HG02970 (cell line): Measurements from ENCODE around the gene ECD.
"Not testable (repeated sequence)": the region's sequence is repeated elsewhere in the genome, so short reads cannot be mapped to it uniquely, and the experiment has no call there.

Source experiments
- ATAC-seq: cut with Tn5 transposase; IDR thresholded peaks from one replicate; pipeline ENCODE4 v1.9.1; 2021; ENCODE audit warnings: mild to moderate bottlenecking, moderate library complexity, moderate number of reproducible peaks; ENCODE audit not compliant: unreplicated experiment, low FRiP score

Gene ECD

DNA sequence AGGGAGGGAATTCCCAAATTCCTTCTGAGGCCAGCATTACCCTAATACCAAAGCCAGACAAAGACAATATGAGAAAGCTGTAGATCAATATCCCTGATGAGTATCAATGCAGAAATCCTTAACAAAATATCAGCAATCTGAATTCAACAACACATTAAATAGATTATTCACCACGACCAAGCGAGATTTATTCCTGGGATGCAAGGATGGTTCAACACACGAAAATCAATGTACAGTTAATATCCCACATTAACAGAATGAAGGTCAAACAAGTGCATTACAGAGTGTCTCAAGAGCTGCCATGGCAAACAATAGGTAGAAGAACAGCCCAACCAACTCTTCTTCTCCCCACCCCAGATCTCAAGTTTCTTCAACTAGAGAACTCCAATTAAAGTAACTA, 6.1 kb downstream of the ECD start:
- no peak for ATAC-seq

DNA sequence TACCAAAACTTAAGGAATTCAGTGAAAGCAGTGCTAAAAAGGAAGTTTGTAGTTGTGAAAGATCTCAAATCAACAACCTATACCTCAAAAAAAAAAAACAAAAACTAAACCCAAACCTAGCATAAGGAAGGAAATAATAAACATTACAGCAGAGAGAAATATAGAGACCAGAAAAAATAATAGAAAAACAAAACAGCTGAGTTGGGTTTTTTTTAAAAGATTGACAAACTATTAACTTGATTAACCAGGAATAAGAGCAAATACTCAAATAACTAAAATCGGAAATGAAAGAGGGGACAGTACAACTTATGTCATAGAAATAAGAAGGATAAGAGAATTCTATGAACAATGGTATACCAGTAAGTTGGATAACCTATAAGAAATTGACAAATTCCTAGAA, 6.7 kb downstream of the ECD start:
- no peak for ATAC-seq

DNA sequence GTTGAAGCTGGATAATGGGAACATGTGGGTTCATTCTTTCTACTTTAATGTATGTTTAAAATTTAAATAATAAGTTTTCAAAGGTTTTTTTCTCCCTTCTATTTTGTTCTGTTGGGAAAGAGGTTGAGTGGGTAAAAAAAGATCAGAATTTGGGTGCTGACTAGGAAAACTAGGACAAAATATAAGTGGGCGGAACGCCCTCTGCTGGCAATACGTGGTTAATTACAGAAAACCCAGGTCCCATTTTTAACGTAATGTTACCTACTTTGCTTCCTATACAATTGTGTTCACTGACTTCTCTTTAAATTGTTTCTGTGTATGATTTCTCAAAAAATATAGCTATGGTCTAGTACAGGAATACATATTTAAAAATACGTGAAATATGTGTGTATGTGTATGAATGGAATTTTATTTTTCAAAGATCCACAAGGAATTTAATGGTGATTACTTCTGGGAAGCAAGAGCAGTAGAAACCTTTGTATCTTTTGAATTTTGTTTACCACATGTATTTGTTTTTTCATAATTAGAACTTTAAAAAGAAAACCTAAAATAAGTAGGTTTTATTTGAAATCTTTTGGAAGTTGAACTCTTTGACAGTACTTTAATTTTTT, 8.7 kb downstream of the ECD start:
- no peak for ATAC-seq

DNA sequence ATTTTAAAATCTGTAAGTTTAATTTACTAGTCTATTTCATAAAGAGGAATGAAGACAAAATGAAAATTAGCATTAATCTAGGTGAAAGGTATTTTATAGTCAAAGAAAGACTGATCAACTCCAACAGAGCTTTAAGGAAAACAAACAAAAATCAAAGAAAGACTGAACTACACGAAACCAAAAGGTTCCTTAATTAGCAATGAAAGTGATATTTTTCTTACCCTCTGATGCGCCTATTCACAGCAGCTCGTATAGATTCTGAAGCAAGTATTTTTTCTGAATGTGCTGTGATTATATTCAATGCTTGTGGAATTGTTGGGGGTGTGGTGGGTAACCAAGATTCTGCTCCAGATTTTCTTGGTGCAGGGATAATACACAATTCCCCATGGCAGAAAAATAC, 11.8 kb downstream of the ECD start:
- ATAC-seq: no peak

DNA sequence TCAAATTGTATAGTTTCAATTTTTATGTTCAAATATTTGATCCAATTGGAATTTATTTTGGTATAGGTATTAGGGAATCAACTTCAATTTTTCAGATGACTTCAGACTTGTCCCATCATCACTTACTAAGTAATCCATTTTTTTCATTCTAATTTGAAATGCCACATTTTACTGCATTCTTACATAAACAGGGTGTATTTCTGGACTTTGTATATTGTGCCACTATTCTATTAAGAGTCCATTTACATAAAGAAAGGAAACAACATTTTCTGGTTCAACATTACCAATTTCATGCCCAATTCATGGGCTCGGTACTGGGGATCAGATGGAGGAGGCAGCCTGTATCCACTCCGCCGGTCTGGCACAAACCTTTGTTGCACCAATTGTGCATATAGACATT, 15.8 kb downstream of the ECD start:
- no peak for ATAC-seq

DNA sequence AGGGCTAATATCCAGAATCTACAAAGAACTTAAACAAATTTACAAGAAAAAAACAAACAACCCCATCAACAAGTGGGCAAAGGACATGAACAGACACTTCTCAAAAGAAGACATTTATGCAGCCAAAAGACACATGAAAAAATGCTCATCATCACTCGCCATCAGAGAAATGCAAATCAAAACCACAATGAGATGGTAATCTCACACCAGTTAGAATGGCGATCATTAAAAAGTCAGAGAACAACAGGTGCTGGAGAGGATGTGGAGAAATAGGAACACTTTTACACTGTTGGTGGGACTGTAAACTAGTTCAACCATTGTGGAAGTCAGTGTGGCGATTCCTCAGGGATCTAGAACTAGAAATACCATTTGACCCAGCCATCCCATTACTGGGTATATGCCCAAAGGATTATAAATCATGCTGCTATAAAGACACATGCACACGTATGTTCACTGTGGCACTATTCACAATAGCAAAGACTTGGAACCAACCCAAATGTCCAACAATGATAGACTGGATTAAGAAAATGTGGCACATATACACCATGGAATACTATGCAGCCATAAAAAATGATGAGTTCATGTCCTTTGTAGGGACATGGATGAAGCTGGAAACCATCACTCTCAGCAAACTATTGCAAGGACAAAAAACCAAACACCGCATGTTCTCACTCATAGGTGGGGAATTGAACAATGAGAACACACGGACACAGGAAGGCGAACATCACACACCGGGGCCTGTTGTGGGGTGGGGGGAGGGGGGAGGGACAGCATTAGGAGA, 17.0 kb downstream of the ECD start:
- not testable (repeated sequence) for ATAC-seq

DNA sequence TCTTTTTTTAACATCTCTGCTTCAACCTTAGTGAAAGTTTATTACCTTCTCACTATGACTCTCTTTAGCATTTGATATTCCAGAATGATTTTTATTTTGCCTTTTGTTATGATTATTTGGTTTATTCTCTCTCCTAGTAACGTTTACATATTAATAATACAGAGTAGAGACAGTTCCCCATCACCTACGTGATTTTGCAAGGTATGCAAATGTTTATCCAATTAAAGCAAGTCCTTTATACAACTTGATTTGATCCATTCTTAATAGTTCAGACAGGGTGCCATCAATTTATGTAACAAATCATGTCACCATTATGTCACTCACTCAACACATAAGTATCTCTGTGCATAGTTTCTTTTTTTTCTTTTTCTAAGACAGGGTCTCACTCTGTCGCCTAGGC, 26.2 kb downstream of the ECD start:
- ATAC-seq: no peak

DNA sequence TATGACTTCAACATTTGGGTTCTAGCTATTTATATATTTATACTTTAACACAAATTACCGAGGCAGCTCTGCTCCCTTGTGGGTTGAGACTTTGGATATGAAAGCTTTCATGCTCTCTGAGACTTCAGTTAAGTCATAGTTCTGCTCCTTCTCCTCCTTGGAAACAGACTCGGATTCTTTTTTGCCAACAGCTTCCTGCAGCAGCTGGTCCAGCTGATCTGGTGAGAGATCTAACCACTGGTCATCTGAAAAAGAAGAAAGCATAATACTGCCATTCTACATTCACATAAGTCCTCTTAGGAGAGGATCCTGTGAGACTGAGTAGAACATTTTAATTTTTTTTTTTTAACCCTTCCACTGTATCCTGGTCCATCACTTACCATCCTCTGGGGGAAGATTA, 28.6 kb downstream of the ECD start:
- no peak for ATAC-seq

DNA sequence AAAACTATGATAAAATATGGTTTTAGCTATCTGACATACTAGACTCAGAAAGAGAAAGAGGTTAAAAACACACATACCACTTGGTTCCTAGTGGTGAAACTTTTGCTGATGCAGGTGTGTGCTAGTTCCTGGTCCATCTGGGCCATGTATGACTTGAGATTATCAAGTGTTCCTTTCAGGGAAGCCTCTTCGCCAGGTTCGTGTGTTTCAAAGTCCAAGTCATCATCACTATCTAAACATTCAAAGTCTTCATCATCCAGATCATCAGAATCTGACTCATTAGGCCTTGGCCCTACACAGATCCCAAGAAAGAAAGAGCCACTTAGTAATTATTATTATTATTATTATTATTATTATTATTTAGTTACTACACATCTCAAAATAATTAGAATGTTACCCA, 31.2 kb downstream of the ECD start:
- ATAC-seq: no peak

DNA sequence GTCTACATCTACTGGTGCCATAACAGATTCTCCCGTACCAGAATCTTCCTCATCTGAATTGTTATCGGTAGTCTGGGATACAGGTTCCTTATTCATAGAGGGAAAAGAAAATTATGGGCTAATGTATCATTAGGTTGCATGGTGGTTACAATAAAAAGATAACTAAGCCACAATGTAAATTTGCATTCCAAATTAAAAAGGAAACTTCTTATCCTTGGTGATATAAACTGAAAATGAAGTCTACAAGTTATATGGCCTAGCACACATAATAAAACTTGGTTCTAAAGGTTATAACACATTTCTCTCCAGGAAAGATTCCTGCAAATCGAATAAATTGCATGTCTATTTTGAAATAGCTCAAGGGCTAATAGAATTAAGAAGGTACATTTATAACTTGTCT, 33.1 kb downstream of the ECD start:
- ATAC-seq: no peak

DNA sequence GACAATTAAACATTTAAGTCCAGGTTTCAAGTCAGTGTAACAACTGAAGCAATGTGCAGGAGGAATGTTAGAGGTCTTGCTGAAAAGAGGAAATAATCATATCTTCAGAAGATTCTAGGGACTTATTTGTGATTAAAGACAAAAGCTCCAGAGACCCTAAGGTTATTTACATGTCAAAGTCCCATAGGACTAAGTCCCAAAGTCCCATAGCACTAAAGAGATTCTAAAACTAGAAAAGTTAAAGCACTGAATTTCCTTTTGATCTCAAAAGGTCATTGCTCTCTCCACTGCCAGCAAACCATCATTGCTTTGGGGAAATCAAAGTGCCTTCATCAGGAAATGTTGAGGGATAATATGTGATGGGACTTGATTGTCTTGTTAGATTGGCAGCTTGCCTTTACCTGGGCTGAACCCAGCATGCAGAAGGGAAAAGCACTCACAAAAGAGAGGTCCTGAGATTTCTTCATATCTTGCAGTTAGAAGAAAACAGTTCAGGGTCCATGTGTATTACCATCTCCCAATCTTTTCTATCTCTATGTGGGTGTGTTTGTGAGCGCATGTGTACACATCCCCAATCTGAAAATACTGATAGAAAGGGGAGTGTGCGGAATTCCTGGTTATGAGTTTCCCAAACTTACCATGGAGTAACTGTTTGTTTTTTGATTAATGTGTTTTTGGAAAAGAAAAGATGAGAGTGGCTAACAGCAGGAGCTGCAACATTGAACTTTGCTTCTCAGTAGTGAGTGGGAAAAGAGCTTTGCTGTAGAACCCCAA, 35.7 kb downstream of the ECD start:
- no peak for ATAC-seq

DNA sequence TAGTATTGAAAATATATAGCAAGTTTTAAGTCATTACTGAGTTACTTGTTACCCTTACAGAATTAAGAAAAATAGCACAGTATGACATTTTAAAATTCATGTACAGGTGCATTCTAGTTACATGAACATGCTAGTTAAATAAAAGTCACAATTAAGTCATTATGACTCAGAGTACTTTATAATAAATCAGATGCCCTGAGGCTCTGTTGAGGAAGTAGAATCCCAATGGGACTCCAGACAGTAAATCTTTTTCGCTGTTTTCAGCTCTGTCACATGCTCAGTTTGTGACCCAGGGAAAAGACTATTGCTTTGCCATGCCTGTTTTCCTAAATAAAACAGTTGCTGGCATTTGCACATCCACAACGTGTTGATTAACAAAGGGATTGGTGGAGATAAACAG, 36.5 kb downstream of the ECD start:
- no peak for ATAC-seq

DNA sequence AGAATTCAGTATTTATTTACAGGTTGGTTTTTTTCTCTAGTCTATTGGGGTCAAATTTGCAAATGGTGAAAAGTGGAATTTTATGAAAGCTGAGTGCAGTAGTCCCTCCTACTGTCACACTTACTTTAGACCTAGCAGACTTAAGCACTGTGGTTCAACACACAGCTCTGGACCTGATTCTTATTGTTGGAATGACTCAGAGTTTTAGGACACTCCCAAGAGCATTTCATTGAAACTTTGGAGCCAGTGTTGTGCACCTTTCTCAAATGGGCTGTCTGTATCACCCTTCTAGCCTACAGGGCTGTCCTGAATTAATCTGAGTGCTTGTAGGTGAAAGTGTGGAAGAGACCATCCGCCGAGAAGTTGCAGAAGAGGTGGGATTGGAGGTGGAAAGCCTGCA, 41.5 kb downstream of the ECD start:
- ATAC-seq: no peak

DNA sequence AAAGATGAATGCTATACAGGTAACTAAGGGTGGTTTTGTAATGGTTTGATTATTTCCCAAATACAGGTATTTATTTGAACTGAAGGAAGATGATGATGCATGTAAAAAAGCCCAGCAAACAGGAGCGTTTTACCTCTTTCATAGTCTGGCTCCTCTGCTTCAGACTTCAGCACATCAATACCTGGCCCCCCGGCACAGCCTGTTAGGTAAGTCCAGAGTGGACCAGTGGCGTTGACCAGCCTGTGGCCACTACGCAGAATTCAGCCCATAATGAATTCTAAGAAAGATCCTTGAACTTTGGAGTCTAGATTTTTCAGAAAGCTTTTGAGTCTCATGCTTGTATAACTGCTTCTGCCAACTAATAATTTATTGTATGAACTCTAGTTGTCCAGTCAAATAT, 47.9 kb downstream of the ECD start:
- no peak for ATAC-seq

DNA sequence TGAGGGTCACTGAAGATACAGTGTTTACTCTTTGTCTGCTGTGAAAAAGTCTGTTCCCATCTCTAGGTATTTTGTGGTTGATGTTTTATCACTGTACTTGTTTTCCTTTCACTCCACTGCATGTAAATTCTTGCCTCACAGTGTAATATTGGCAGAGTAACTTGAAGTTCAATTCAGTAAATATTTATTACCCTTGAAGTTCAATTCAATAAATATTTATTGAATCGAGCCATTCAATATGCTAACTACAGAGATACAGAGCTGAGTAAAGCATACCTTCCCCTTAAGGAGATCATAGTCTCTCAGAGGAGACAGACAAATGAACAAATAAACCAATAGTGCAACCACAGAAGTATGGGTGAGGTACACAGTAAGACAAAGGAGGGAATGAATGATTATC, 48.4 kb downstream of the ECD start:
- no peak for ATAC-seq

DNA sequence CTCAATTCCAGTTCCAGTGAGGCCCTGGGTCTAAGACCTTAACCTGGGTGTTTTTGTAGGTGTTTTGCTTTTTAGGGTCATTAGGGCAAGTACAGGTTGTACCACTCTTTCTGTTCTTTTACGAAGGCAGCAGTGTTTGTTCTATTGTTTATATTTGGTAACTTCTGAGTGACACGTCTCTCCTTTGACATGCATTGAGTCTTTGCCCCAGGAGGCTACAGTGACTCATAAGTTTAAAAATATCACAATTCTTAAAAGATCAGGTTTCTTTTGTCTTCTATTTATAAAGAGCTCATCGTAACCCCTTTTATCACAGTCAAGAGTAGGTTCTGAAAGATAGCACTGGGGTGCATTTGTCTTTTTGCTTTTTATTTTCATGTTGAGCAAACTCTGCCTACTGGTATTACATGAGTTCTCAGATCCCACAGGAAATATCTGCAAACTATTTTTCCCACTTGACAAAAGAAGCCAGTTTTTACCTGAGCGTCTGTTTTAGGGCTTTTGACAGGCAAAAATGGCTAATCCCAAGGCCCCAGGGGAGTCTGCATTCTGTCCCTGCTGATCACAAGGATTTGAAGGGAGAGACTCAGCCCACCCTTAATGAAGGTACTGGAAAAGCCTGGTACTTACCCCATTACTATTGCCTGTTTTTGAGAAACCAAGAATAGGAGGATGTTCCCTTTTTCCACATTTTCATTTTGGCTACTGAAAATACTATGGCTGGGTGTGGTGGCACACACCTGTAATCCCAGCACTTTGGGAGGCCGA, 49.6 kb downstream of the ECD start:
- peak; percentile 43 for ATAC-seq

DNA sequence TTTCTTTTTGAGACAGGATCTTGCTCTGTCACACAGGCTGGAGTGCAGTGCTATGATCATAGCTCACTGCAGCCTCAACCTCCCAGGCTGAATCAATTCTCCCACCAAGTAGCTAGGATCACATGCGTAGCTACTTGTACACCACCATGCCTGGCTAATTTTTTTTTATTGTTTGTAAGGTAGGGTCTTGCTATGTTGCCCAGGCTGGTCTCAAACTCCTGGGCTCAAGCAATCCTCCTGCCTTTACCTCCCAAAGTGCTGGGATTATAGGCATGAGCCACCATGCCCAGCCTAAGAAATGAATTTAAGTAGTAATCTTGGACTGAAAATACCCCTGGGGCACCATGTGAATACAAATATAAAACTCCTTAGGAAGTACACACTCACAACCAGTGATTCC, 51.8 kb downstream of the ECD start:
- no peak for ATAC-seq

DNA sequence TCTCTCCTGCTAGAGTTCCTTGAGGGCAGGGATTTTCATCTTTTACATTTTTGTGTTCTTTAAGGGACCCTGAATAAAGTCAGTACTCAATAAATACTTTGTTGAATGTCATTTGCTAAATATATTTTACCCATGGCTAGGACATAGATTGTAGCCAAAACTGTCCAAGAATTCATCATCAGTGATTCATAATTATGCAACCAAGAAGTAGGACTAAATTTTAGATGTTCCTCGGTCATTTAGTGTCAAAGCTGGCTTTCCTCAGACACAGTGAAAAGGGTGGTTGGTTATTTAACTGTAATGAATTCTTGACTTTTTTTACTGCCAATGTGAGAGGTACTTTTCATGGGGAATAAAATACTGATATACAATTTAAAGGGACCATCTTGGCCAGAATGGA, 54.3 kb downstream of the ECD start:
- no peak for ATAC-seq

DNA sequence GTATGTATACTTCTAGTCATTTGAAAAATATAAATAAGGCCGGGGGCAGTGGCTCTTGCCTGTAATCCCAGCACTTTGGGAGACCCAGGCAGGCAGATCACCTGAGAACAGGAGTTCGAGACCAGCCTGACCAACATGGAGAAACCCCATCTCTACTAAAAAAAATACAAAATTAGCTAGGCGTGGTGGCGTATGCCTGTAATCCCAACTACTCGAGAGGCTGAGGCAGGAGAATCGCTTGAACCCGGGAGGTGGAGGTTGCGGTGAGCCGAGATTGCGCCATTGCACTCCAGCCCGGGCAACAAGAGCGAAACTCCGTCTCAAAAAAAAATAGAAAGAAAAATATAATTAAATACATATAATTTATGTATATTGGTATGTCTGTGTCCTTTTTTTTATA, 55.8 kb downstream of the ECD start:
- not testable (repeated sequence) for ATAC-seq

DNA sequence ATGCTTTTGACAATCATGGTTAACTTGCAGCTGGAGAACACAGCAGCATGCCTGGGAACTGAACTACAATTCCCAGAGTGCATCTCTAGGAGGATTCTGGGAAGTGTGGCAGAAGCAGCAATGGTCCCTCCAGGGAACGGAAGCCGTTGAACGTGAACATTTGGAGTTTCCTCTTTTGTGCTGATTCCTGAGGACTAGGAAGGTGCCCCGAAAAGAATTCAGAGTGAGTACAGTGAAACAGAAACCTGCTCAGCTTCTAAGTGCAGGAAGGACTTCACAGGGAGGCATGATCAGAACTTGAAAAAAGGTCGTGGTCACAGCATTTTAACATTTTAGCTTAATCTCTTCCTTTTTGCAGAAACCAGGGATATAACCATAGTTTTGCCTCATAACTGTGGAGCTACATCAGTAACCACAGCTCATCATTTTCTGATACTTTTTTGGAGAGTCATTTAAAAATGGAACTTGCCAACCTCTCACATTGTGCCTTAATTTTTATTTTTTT, 57.4 kb downstream of the ECD start, which contains the start of gene NUDT13:
TSS of gene NUDT13 (plus strand) at position 111 of the 505 bp plus-strand sequence. CDS start 3,911 bp downstream, outside the sequence.
- ATAC-seq: no peak

DNA sequence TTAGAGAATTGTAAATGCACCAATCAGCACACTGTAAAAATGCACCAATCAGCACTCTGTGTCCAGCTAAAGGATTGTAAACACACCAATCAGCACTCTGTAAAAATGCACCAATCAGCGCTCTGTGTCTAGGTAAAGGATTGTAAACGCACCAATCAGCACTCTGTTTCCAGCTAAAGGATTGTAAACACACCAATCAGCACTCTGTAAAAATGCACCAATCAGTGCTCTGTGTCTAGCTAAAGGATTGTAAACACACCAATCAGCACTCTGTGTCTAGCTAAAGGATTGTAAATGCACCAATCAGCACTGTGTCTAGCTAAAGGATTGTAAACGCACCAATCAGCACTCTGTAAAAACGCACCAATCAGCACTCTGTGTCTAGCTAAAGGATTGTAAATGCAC, 58.6 kb downstream of the ECD start:
- ATAC-seq: not testable (repeated sequence)
